Muscle of arm (tissue), 12 donors: ENCODE measurements around the gene FAHD2A. TPM values are rescaled to one million over a fixed set of nuclear protein-coding genes. Genes with fewer than 3 reads are reported as not detected.
A peak's percentile ranks its signal among the peaks of the same experiment; 100 is the strongest.
"Not testable (repeated sequence)": the region's sequence is repeated elsewhere in the genome, so short reads cannot be mapped to it uniquely, and the experiment has no call there.

ENCODE experiments used
- DNase-seq: peaks from one replicate; pipeline ENCODE4 v3.0.0-alpha.2; 2013
- polyA plus RNA-seq, 12 donors: library from polyadenylated mRNA; unstranded; fragments of 120-200 nt; gene quantifications; one replicate each; pipeline ENCODE4 v1.2.1, GENCODE V29; 2013; ENCODE audit not compliant: insufficient read length in 12 of 12

The FAHD2A gene
- polyA plus RNA-seq, 12 donors: 6.0 to 30.1 (median 19.5) TPM; not detected in 1

GRCh38 chr2:95388856-95389244 is 13.7 kb upstream of the FAHD2A start:
- DNase-seq: no peak

GRCh38 chr2:95389245-95390119 is 13.0 kb upstream of the FAHD2A start:
- DNase-seq: peak; percentile 57

DNA sequence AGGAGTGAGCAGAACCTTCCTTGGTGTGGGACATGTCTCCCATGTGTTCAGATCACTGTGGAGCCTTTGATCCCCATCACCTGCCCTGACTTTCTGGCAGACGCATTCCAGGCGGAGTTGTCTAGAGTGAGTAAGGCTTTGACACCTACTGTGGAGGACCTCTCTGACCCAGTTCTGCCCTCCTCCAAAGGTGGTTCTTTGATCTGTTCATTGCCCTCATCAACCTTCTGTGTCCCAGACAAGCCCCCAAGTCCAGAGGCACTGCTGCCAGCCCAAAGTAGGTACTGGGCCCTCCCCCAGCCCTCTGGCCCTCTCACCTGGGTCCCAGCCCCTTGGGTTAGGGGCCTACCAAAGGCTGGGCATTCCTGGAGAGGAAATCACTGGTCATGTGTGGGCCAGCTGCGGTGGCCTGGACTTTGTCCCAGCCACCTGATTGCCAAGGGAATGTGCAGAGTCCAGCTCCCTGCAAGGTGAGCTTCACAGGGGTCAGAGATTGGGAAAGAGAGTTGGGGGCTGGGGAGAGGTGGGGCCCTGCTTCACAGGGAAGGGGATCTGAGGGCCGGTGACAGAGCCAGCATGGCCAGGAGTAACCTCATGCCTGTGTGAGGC is 12.1 kb upstream of the FAHD2A start:
- DNase-seq: no peak

DNA sequence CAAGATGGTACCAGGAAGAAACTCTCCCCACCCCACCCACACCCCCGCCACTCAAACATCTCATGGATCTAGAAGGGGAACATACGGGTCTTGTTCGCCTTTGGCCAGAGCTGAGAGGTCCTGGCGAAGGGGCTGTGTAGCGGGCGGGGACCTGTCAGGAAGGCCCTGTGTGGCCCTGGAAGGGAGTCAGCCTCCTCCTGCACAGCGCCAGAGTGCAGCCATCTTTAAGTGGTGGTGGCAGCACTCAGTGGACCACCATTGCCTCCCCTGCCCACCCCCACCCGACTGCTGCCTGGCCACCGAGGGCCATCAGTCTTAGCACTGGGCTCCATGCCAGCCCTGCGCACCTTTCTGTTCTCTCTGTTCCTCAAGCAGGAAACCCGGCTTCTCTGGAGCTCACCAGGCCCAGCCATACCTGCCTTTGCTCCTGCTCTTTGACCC is 11.6 kb upstream of the FAHD2A start:
- no peak for DNase-seq

GRCh38 chr2:95391641-95392310 is 10.7 kb upstream of the FAHD2A start:
- DNase-seq: no peak

DNA sequence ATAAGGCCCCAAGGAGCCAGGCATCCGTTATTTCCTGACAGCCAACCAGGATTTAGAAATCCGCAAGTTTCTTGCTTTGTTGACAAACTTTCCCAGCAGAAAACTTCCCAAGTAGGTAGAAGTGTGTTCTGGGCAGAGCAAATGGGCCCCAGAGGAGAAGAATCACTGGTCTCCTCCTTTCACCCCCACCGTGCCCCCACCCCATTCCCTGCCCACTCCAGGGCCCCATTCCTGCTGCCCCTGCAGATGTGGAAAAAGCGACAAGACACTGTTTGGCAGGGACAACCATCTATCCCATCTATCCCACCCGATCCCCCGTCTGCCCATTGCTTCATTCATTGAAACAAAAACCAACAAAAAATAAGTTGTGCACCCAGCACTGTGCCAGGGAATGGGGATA is 10.2 kb upstream of the FAHD2A start:
- no peak for DNase-seq

DNA sequence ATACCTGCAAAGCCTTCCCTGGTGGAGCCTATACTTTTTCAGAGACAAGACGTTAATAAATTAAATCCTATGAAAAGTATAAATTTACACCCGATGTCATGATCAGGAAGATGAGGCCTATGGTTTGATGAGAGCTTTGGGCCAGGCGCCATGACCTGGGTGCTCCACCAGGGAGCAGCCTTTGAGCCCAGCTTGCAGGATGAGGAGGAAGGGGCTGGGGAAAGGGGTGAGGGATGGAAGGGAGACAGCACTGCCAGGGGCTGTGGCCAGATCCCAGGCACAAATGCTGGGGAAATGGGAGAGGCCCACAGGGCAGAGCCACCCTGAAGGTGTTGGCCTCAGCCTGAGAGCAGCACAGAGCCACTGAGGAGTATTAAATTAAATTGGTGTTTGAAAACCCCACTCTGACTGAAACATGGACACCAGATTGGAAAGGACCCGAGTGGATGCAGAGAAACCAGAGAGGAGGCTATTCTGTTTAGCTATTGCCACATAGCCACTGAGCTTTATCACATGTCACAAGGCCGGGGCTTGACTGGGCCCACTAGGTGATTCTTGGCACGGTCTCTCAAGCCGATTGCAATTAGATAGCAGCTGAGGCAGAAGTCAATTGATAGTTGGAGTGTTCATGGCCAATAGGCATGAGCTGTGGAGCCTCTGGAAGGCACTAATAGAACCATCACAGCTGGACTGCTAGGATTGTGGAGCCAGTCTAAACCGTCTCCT is 9.6 kb upstream of the FAHD2A start:
- no peak for DNase-seq

GRCh38 chr2:95393901-95394300 is 8.6 kb upstream of the FAHD2A start:
- DNase-seq: no peak

- no peak for DNase-seq
Observed at GRCh38 chr2:95399061-95399460, 3.4 kb upstream of the FAHD2A start.

GRCh38 chr2:95401480-95401879 is 1.0 kb upstream of the FAHD2A start:
- DNase-seq: no peak

- DNase-seq: not testable (repeated sequence)
Observed at GRCh38 chr2:95402004-95402369, 521 bp upstream of the FAHD2A start.

GRCh38 chr2:95403204-95403721 is 755 bp downstream of the FAHD2A start:
- DNase-seq: not testable (repeated sequence)

DNA sequence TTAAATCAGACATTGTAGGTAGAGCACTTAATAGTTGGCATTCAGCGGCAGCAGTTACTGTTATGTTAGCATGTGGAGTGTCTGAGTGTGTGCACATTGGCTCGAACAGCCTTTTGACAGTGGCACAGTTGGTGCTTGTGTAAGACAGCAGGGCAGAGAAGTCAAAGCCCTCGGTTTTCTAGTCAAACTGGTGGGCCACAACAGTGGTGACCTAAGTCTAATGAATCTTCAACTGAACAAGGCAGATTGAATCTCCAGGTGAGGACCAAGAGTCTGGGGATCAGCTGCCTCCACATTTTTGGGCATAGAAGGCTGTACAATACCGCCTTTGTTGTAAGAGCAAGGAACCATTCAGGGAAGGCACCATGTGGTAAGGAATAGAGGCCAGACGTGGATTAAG is 1.3 kb downstream of the FAHD2A start:
- DNase-seq: not testable (repeated sequence)

GRCh38 chr2:95404676-95405075 is 2.2 kb downstream of the FAHD2A start:
- not testable (repeated sequence) for DNase-seq

DNA sequence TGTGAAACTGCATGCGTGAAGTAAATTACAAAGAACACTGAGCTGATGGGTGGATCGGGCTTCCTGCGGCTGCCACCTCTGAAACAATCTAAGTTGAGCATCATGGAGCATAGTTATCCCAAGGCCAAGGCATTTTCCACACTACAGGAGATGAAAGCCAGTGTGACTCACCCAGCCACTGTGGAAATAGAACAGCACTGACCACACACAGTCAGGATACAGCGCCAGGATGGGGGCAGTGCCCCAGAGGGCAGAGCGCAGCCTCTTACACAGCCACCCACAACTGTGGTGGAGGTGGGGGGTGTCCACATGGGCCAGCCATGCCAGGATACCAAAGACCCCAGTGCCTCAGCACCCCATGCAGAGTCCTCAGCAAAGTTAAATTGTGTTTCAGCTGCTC is 8.7 kb downstream of the FAHD2A start:
- DNase-seq: not testable (repeated sequence)

GRCh38 chr2:95414015-95414594 is 11.6 kb downstream of the FAHD2A start:
- DNase-seq: peak; percentile 67

- not testable (repeated sequence) for DNase-seq
Observed at GRCh38 chr2:95415138-95415537, 12.6 kb downstream of the FAHD2A start.

- not testable (repeated sequence) for DNase-seq
Observed at GRCh38 chr2:95415561-95415960, 13.1 kb downstream of the FAHD2A start.

GRCh38 chr2:95427196-95427867 is 24.8 kb downstream of the FAHD2A start:
- not testable (repeated sequence) for DNase-seq

- DNase-seq: not testable (repeated sequence)
Observed at GRCh38 chr2:95429748-95430467, 27.4 kb downstream of the FAHD2A start.
